Panc1 (cell line): ENCODE results near the gene SRC. TPM values are rescaled to one million over a fixed set of nuclear protein-coding genes. Genes with fewer than 3 reads are reported as not detected.

Source experiments
- ATAC-seq: fragments of 200-7000 bp; cut with Tn5 transposase; 2 replicates; pipeline ENCODE4 v1.9.1; 2020; ENCODE audit warnings: mild to moderate bottlenecking, moderate library complexity
- BruUV-seq: library from RNA; stranded (reverse); fragments of 400-500 nt; replicated peaks from 2 replicates; lab custom pipeline; 2021; lab: Mats Ljungman, UMichigan
- CTCF ChIA-PET: fragments of 300-600 bp; sonication (Branson Sonifier 250); formaldehyde crosslinking; loops from one replicate; lab custom pipeline; 2022; ENCODE audit warnings: antibody characterized with exemption; lab: Charles Lee
- POLR2A ChIA-PET: fragments of 300-600 bp; sonication (Branson Sonifier 250); formaldehyde crosslinking; loops from one replicate; lab custom pipeline; 2022; ENCODE audit warnings: antibody characterized with exemption; lab: Charles Lee
- DNase-seq: peaks from one replicate; pipeline ENCODE4 v3.0.0-alpha.2; 2010; ENCODE audit warnings: low read depth, low spot score
- H3K27ac ChIP-seq: 2 replicates; pipeline ENCODE4 v1.5.1; 2011; ENCODE audit warnings: mild to moderate bottlenecking, low read length, inconsistent platforms
- H3K27me3 ChIP-seq: fragments of 200-500 bp; sonication (Bioruptor generic); 2 replicates; pipeline ENCODE4 v1.6.0; 2014; ENCODE audit warnings: low read length, inconsistent platforms; ENCODE audit not compliant: control insufficient read depth, insufficient read depth
- H3K36me3 ChIP-seq: fragments of 200-500 bp; sonication (Bioruptor generic); 2 replicates; pipeline ENCODE4 v1.5.1; 2014; ENCODE audit warnings: inconsistent platforms, mild to moderate bottlenecking, low read length, moderate library complexity; ENCODE audit not compliant: control insufficient read depth, insufficient read depth
- H3K4me1 ChIP-seq: 2 replicates; pipeline ENCODE4 v1.5.1; 2011; ENCODE audit warnings: inconsistent platforms, mild to moderate bottlenecking, low read length, moderate library complexity; ENCODE audit not compliant: control insufficient read depth, insufficient read depth
- H3K4me3 ChIP-seq, 2 experiments: 2 replicates each; pipeline ENCODE4 v1.5.1; 2011 to 2012; ENCODE audit warnings: low read depth in 2 of 2, low read length in 2 of 2, mild to moderate bottlenecking in 2 of 2, inconsistent platforms in 1 of 2, moderate library complexity in 1 of 2
- H3K9me3 ChIP-seq: fragments of 200-500 bp; sonication (Bioruptor generic); 2 replicates; pipeline ENCODE4 v1.5.1; 2014; ENCODE audit warnings: low read depth, mild to moderate bottlenecking, inconsistent platforms, low read length, moderate library complexity; ENCODE audit not compliant: control insufficient read depth, insufficient read depth
- CTCF ChIP-seq: fragments of 450-650 bp; IDR thresholded peaks from 2 replicates; pipeline ENCODE4 v1.5.1; 2017; ENCODE audit warnings: mild to moderate bottlenecking
- POLR2AphosphoS5 ChIP-seq: IDR thresholded peaks from 2 replicates; pipeline ENCODE4 v1.6.1; 2012; ENCODE audit warnings: mild to moderate bottlenecking, low read depth, low read length, moderate library complexity
- SIN3A ChIP-seq: IDR thresholded peaks from 2 replicates; pipeline ENCODE4 v1.6.1; 2012; ENCODE audit warnings: low read depth, mild to moderate bottlenecking, low read length, moderate library complexity, borderline replicate concordance; ENCODE audit not compliant: insufficient read depth
- TCF7L2 ChIP-seq: IDR thresholded peaks from 2 replicates; pipeline ENCODE4 v1.6.1; 2011; ENCODE audit warnings: mild to moderate bottlenecking, low read depth, low read length, inconsistent platforms
- in situ Hi-C: cut with HindIII; loops from 2 replicates; pipeline ENCODE4 v1.10.0; 2016; ENCODE audit warnings: low sequenced_read_pairs, low pct_unique_long_range_greater_than_20kb
- intact Hi-C: fragments of 100-400 bp; cut with micrococcal nuclease; formaldehyde crosslinking; loops from one replicate; pipeline ENCODE4 v1.10.0; 2022; ENCODE audit not compliant: unreplicated experiment
- total RNA-seq: library from RNA; stranded (reverse); gene quantifications from one replicate; pipeline ENCODE4 v1.2.1, GENCODE V29; 2021; ENCODE audit not compliant: unreplicated experiment
- TF ChIP-seq, protein P1 (sequence below), 2 experiments: IDR thresholded peaks; 2 replicates each; pipeline ENCODE4 v1.6.1; 2011 to 2012; ENCODE audit warnings: low read depth in 2 of 2, control low read depth in 1 of 2, low read length in 1 of 2, mild to moderate bottlenecking in 1 of 2, moderate library complexity in 1 of 2; ENCODE audit not compliant: insufficient read depth in 1 of 2

Gene SRC
- total RNA-seq, 1 experiment from 2014 or later: 24.9 TPM

GRCh38 chr20:37308086-37309050 lies 37.6 kb upstream of the SRC start:
- ATAC-seq: no peak
- DNase-seq: no peak

DNA sequence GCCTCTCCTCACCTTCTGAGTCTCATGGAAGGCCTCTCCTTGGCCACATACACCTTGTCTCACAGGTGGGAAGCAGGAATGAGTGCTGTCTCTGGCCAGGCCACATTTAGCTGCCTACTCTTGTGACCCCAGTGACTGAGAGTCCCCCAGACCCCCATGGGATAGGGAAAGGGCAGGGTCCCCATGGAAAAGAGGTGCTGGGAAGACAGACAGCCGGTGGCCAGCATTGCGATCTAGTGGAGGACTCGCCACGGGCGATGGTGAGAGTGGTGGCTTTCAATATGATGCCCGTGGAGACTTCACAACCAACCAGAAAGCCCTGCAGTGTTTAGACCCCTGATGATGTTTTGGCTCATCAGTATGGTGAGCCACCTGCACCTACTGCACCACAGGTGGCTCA lies 36.6 kb upstream of the SRC start:
- POLR2A ChIA-PET: no interaction called here
- intact Hi-C loops (no loop called here), in situ Hi-C loops (no loop called here)
- CTCF ChIA-PET: no interaction called here
- no peaks in the 10 kb centered on the region for H3K9me3 ChIP-seq
- DNase-seq (no peak), ATAC-seq (no peak)
- H3K27ac ChIP-seq: no peak overlapping the region
- no peaks in the 10 kb centered on the region for H3K4me1 ChIP-seq
- TF ChIP-seq CTCF: no peak
- TF ChIP-seq SIN3A: no peak
- TF ChIP-seq, protein P1, sequence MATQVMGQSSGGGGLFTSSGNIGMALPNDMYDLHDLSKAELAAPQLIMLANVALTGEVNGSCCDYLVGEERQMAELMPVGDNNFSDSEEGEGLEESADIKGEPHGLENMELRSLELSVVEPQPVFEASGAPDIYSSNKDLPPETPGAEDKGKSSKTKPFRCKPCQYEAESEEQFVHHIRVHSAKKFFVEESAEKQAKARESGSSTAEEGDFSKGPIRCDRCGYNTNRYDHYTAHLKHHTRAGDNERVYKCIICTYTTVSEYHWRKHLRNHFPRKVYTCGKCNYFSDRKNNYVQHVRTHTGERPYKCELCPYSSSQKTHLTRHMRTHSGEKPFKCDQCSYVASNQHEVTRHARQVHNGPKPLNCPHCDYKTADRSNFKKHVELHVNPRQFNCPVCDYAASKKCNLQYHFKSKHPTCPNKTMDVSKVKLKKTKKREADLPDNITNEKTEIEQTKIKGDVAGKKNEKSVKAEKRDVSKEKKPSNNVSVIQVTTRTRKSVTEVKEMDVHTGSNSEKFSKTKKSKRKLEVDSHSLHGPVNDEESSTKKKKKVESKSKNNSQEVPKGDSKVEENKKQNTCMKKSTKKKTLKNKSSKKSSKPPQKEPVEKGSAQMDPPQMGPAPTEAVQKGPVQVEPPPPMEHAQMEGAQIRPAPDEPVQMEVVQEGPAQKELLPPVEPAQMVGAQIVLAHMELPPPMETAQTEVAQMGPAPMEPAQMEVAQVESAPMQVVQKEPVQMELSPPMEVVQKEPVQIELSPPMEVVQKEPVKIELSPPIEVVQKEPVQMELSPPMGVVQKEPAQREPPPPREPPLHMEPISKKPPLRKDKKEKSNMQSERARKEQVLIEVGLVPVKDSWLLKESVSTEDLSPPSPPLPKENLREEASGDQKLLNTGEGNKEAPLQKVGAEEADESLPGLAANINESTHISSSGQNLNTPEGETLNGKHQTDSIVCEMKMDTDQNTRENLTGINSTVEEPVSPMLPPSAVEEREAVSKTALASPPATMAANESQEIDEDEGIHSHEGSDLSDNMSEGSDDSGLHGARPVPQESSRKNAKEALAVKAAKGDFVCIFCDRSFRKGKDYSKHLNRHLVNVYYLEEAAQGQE (IDR thresholded peaks at IDR 0.05; ENCODE audit: insufficient read depth in 1 of 2, low read depth in 2 of 2, low read length in 1 of 2): no peak
- TF ChIP-seq TCF7L2: no peak
- TF ChIP-seq POLR2AphosphoS5: no peak
- H3K27me3 ChIP-seq: no peaks in the 10 kb centered on the region
- peaks cover 2% of the 10 kb centered on the region; the same call in 1 of the 2 replicates for H3K36me3 ChIP-seq
- H3K4me3 ChIP-seq: no peak overlapping the region
- no TSS peak for BruUV-seq

More at GRCh38 chr20:37308086-37309050, 37.6 kb upstream of the SRC start:
- TF ChIP-seq SIN3A (no peak), POLR2AphosphoS5 (no peak)
- TF ChIP-seq, protein P1 (IDR thresholded peaks at IDR 0.05; ENCODE audit: insufficient read depth in 1 of 2, low read depth in 2 of 2, low read length in 1 of 2): no peak
- ChIA-PET POLR2A (no interaction called here), CTCF (no interaction called here)
- H3K36me3 ChIP-seq: peaks cover 2% of the 10 kb centered on the region; the same call in 1 of the 2 replicates
- no peak overlapping the region for H3K4me3 ChIP-seq
- H3K27me3 ChIP-seq: no peaks in the 10 kb centered on the region
- BruUV-seq: no TSS peak
- no peaks in the 10 kb centered on the region for H3K4me1 ChIP-seq
- intact Hi-C loops (no loop called here), in situ Hi-C loops (no loop called here)
- no peak overlapping the region for H3K27ac ChIP-seq
- H3K9me3 ChIP-seq: no peaks in the 10 kb centered on the region
